Ovary (tissue), 3 donors: ENCODE results near the gene NAV2.

ENCODE experiments used
- CTCF ChIP-seq, 3 donors: fragments of 450-650 bp in 2 of 3; fragments of 200-600 bp in 1 of 3; IDR thresholded peaks; one replicate each; pipeline versions ENCODE4 v1.5.1 to v1.8.0; 2016 to 2022; ENCODE audit warnings: antibody characterized with exemption in 3 of 3, mild to moderate bottlenecking in 1 of 3
- EP300 ChIP-seq: sonication (generic); formaldehyde crosslinking; IDR thresholded peaks from one replicate; pipeline ENCODE4 v1.6.1; 2017; ENCODE audit warnings: antibody characterized with exemption
- POLR2A ChIP-seq: fragments of 450-650 bp; IDR thresholded peaks from one replicate; pipeline ENCODE4 v1.6.1; 2017; ENCODE audit warnings: antibody characterized with exemption, mild to moderate bottlenecking, moderate library complexity
- donor health status: DM: no; HTN: no; CAD: no.

GRCh38 chr11:19924311-19924710 is 211.7 kb downstream of the NAV2 start:
- no peak for TF ChIP-seq POLR2A
- TF ChIP-seq CTCF (IDR thresholded peaks at IDR 0.05), result no peak
- TF ChIP-seq EP300, result no peak
